Measurements from ENCODE around the gene CTNNA2.

DNA sequence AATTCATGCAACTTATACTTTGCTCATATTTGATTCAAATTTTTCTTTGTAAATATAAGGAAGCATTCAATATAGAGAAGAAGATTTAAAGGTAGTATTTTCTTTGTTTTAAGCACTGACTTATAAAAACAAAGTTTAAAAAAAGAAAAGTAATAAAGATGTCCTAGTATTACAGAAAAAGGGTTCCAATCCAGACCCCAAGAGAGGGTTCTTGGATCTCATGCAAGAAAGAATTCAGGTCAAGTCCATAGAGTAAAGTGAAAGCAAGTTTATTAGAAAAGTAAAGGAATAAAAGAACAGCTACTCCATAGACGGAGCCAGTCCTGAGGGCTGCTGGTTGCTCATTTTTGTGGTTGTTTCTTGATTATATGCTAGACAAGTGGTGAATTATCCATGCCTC, 267.9 kb downstream of the CTNNA2 start:
- TF ChIP-seq, protein P1, sequence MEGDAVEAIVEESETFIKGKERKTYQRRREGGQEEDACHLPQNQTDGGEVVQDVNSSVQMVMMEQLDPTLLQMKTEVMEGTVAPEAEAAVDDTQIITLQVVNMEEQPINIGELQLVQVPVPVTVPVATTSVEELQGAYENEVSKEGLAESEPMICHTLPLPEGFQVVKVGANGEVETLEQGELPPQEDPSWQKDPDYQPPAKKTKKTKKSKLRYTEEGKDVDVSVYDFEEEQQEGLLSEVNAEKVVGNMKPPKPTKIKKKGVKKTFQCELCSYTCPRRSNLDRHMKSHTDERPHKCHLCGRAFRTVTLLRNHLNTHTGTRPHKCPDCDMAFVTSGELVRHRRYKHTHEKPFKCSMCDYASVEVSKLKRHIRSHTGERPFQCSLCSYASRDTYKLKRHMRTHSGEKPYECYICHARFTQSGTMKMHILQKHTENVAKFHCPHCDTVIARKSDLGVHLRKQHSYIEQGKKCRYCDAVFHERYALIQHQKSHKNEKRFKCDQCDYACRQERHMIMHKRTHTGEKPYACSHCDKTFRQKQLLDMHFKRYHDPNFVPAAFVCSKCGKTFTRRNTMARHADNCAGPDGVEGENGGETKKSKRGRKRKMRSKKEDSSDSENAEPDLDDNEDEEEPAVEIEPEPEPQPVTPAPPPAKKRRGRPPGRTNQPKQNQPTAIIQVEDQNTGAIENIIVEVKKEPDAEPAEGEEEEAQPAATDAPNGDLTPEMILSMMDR (IDR thresholded peaks at IDR 0.05): no peak
- TF ChIP-seq POLR2A (IDR thresholded peaks at IDR 0.05): no peak
